Testis (tissue), 2 donors: ENCODE results near the gene PTPRA.

Experiments used
- POLR2A ChIP-seq: fragments of 450-650 bp; IDR thresholded peaks from one replicate; pipeline ENCODE4 v1.6.1; 2017; ENCODE audit warnings: antibody characterized with exemption, mild to moderate bottlenecking, moderate library complexity
- TF ChIP-seq, protein P1 (sequence below), 3 experiments: fragments of 450-650 bp in 2 of 3; fragments of 200-600 bp in 1 of 3; sonication (generic) in 1 of 3; IDR thresholded peaks; one replicate each; pipeline ENCODE4 v1.5.1; 2016 to 2019; ENCODE audit warnings: antibody characterized with exemption in 3 of 3, mild to moderate bottlenecking in 2 of 3, moderate library complexity in 1 of 3

DNA sequence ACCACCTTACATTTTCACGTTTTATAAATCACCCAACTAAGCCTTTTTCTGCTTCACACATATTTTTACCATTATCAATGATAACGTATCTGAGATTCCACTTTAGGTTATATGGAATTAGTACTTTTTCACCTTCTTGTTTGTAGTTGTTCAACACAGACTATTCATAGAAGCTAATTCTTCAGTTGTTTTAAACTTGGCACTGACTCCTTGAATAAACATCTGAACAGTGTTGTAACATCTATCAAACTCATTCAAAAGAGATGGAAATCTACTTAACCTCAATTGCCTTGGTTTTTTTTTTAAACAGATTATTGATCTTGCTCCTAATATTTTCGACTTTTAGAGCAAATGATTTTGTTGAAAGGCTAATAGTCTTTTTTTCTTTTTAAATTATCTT is 34.2 kb downstream of the PTPRA start:
- TF ChIP-seq, protein P1, sequence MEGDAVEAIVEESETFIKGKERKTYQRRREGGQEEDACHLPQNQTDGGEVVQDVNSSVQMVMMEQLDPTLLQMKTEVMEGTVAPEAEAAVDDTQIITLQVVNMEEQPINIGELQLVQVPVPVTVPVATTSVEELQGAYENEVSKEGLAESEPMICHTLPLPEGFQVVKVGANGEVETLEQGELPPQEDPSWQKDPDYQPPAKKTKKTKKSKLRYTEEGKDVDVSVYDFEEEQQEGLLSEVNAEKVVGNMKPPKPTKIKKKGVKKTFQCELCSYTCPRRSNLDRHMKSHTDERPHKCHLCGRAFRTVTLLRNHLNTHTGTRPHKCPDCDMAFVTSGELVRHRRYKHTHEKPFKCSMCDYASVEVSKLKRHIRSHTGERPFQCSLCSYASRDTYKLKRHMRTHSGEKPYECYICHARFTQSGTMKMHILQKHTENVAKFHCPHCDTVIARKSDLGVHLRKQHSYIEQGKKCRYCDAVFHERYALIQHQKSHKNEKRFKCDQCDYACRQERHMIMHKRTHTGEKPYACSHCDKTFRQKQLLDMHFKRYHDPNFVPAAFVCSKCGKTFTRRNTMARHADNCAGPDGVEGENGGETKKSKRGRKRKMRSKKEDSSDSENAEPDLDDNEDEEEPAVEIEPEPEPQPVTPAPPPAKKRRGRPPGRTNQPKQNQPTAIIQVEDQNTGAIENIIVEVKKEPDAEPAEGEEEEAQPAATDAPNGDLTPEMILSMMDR (IDR thresholded peaks at IDR 0.05) = no peak
- TF ChIP-seq POLR2A = no peak
